Nephron progenitor cell (in vitro differentiated cells): ENCODE measurements around the gene RIPK3.
A peak's percentile ranks its signal among the peaks of the same experiment; 100 is the strongest.

Experiments
- DNase-seq: peaks from one replicate; pipeline ENCODE4 v3.0.0; 2021
- H3K27ac Mint-ChIP-seq: 2 replicates; pipeline ENCODE4 v1.8.0; 2021; ENCODE audit warnings: mild to moderate bottlenecking, moderate library complexity, mixed read lengths
- H3K27me3 Mint-ChIP-seq: 2 replicates; pipeline ENCODE4 v1.8.0; 2021; ENCODE audit warnings: mild to moderate bottlenecking, low read depth, mixed read lengths; ENCODE audit not compliant: poor library complexity
- H3K36me3 Mint-ChIP-seq: 2 replicates; pipeline ENCODE4 v1.8.0; 2021; ENCODE audit warnings: low read depth, mixed read lengths
- H3K4me1 Mint-ChIP-seq: 2 replicates; pipeline ENCODE4 v1.8.0; 2021; ENCODE audit warnings: mixed read lengths
- H3K4me3 Mint-ChIP-seq: 2 replicates; pipeline ENCODE4 v1.8.0; 2021; ENCODE audit warnings: mild to moderate bottlenecking, moderate library complexity, mixed read lengths
- H3K9me3 Mint-ChIP-seq: 2 replicates; pipeline ENCODE4 v1.8.0; 2021; ENCODE audit warnings: mild to moderate bottlenecking, moderate library complexity, mixed read lengths
- CTCF ChIP-seq: fragments of 200-600 bp; sonication (generic); IDR thresholded peaks from 2 replicates; pipeline ENCODE4 v1.5.0; 2021; ENCODE audit warnings: antibody characterized with exemption

The RIPK3 gene

DNA sequence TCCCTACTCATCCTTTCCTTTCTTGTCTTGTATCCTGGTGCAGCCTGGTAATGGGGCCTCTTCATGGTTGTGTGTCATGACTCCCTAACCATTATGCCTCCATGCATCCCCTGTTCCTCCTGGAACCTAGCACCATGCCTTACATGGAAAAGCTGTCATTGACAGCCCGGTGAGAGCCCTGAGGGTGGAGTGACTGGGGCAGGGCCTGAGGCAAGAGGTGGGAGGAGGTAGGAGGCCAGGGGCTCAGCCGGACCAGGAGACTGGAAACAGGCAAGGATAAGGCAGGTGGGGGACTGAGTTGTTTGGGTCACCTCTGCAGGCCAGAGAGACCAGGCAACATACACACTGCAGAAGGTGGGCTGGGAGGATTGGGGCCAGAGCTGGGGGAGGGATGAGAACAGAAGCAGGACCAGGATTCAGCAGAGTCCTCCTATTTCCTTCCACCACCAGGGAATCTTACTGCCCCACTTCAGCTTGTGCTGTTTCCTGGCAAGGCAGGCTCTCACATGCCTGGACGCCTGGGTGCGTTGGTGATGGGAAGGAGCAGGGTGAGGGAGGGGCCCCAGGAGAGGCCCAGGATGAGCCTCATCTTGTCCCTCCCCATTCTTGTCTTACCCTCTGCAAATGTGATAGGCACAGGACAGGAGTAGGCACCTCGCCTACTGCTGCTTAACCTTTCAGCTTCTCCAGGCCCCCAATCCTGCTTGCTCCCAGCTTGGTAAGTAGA lies 30.1 kb downstream of the RIPK3 start, which contains the start of gene LTB4R2:
Gene LTB4R2 (plus strand): TSS at position 603 of the 727 bp plus-strand sequence. CDS start 525 bp downstream, outside the sequence.
- no peak for TF ChIP-seq CTCF
- peaks cover 17% of the 10 kb centered on the region for H3K4me1 Mint-ChIP-seq
- peaks cover 6% of the 10 kb centered on the region for H3K27me3 Mint-ChIP-seq
- H3K36me3 Mint-ChIP-seq, result peaks cover 27% of the 10 kb centered on the region
- H3K9me3 Mint-ChIP-seq, result no peaks in the 10 kb centered on the region
- no peak for DNase-seq
- peak within 1 kb of the TSS; percentile 74 for H3K27ac Mint-ChIP-seq
- H3K4me3 Mint-ChIP-seq, result no peak within 1 kb of the TSS

DNA sequence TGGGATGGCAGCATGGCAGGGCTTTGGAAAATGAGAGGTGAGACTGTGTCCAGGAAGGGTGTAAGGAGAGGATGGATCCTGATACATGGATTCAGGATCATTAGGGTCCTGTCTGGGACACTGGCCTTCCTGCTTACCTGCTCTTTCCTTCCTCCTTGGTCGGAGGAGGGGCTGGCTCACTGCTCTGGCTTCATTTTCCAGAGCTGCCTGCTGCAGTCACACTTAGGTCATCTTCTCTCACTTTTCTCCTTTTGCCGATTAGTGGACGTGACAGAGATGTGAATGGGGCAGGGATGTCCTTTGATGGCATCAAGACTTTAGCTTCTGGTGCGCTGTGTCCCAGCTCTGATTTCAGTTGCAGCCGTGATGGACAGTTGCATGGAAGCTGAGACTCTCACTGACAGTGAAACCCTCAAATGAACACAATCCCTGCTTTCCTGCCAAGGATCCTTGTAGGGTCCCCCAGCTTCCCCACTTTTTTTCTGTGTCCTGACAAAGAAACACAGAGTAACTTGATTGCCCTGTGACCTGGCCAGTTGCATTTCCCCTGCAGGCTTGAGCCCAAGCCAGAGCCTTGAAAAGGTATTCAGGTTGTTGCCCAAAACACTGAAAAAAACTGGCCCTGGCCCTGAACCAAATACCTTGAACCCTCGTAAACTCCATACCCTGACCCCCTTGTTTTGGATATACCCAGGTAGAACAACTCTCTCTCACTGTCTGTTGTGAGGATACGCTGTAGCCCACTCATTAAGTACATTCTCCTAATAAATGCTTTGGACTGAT lies 31.3 kb downstream of the RIPK3 start:
- H3K27ac Mint-ChIP-seq, result peak overlapping the region; percentile 74

GRCh38 chr14:24307575-24308341 lies 32.0 kb downstream of the RIPK3 start, which contains the start of gene CIDEB:
CIDEB (minus strand) TSS chr14:24307977; CDS start chr14:24307858, 119 bp downstream.
- peak; percentile 93 for TF ChIP-seq CTCF
- H3K27me3 Mint-ChIP-seq, result no peaks in the 10 kb centered on the region
- peaks cover 13% of the 10 kb centered on the region for H3K4me1 Mint-ChIP-seq
- no peak within 1 kb of the TSS for H3K4me3 Mint-ChIP-seq
- H3K36me3 Mint-ChIP-seq, result peaks cover 37% of the 10 kb centered on the region
- DNase-seq, result peak; percentile 74
- peak within 1 kb of the TSS; percentile 53 for H3K27ac Mint-ChIP-seq
- no peaks in the 10 kb centered on the region for H3K9me3 Mint-ChIP-seq

More for the DNA sequence above, 31.3 kb downstream of the RIPK3 start:
- H3K9me3 Mint-ChIP-seq, result no peaks in the 10 kb centered on the region
- H3K4me1 Mint-ChIP-seq, result peaks cover 17% of the 10 kb centered on the region
- TF ChIP-seq CTCF, result no peak
- DNase-seq, result no peak
- H3K27me3 Mint-ChIP-seq, result no peaks in the 10 kb centered on the region
- H3K4me3 Mint-ChIP-seq, result no peak overlapping the region
- peaks cover 36% of the 10 kb centered on the region for H3K36me3 Mint-ChIP-seq

DNA sequence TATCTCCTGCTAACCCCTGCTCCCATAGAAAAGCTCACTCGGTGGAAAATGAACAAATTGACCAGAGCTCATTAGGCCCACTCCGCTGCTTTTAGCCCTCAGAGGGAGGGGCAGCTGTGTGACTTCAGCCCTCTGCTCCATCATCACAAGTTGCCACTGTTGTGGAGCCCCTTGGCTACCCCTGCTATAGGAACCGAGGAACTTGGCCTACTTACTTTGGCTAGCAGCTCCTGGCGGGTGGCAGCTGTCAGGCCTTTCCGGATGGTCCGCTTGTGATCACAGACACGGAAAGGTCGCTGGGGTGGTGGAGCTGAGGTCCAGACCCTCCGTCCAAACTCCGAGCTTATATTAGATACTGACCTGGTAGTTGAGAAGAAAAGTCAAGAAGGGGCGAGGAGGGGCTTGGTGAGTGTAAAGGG lies 32.6 kb downstream of the RIPK3 start:
- no peak overlapping the region for H3K4me3 Mint-ChIP-seq
- TF ChIP-seq CTCF, result no peak
- peaks cover 7% of the 10 kb centered on the region for H3K4me1 Mint-ChIP-seq
- peaks cover 40% of the 10 kb centered on the region for H3K36me3 Mint-ChIP-seq
- no peaks in the 10 kb centered on the region for H3K27me3 Mint-ChIP-seq
- H3K9me3 Mint-ChIP-seq, result no peaks in the 10 kb centered on the region
- no peak for DNase-seq
- H3K27ac Mint-ChIP-seq, result peak overlapping the region; percentile 53

- TF ChIP-seq CTCF, result no peak
- Mint-ChIP-seq H3K36me3 (peaks cover 38% of the 10 kb centered on the region), H3K4me1 (peaks cover 31% of the 10 kb centered on the region), H3K27ac (no peak overlapping the region), H3K9me3 (no peaks in the 10 kb centered on the region), H3K4me3 (no peak overlapping the region), H3K27me3 (no peaks in the 10 kb centered on the region)
- no peak for DNase-seq
These were observed 35.8 kb downstream of the RIPK3 start for GRCh38 chr14:24304019-24304387.
